CD4-positive, alpha-beta T cell treated with Interleukin-12 subunit alpha and Interleukin-12 subunit beta, for 1 hour (primary cell): ENCODE data around the gene TMEM87A.
"Not testable (repeated sequence)": the region's sequence is repeated elsewhere in the genome, so short reads cannot be mapped to it uniquely, and the experiment has no call there.

Experiments used
- DNase-seq: peaks from one replicate; pipeline ENCODE4 v3.0.0-alpha.2; 2020

The TMEM87A gene

DNA sequence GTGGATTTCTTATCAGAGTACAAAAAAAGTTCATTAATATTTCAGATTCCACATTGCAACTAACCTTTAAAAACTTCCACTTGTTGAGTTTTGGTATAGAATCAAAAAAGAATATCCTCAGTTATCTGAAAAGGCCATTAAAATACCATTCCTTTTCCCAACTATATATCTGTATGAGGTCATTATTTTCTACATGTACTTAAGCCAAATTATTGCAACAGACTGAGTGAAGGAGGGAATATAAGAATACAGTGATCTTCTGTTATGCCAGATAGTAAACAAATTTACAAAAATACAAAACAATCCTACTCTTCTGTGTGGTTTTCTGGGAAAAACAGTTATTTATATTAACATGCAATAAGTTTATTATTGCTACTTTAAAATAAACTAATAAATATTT, 5.9 kb downstream of the TMEM87A start:
- DNase-seq: no peak

DNA sequence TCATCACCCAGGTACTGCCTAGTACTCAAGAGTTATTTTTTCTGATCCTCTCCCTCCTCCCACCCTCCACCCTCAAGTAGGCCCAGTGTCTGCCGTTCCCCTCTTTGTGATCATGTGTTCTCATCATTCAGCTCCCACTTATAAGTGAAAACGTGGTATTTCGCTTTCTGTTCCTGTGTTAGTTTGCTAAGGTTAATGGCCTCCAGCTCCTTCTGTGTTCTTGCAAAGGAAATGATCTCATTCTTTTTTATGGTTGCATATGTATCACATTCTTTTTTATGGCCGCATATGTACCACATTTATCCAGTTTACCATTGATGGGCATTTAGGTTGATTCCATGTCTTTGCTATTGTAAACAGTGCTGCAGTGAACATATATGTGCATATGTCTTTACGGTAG, 8.4 kb downstream of the TMEM87A start:
- DNase-seq: no peak

- DNase-seq: no peak
Observed at GRCh38 chr15:42253300-42253699, 19.9 kb downstream of the TMEM87A start.

- DNase-seq: no peak
Observed at GRCh38 chr15:42240823-42241222, 32.4 kb downstream of the TMEM87A start.

GRCh38 chr15:42239528-42240182, 33.6 kb downstream of the TMEM87A start:
- DNase-seq: no peak

GRCh38 chr15:42233107-42233506, 40.1 kb downstream of the TMEM87A start:
- DNase-seq: no peak

- DNase-seq: no peak
Observed at GRCh38 chr15:42232606-42233005, 40.6 kb downstream of the TMEM87A start.

DNA sequence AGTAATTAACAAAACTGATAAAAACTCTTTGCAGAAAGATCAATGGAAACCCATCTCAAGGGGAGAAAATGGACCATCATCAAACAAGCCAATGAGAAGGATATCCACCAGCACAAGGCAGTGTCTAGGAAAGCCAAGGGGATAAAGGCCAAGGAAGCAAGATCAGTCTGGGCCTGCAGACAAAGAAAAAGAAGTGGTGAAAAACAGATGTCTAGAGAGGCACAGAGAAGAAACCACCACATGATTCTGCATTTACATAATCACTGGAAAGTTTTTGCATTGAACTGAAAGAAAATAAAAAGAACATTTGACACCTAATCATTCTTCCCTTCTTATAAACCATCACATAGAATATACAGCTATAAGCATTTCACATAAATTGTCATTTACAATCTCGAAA, 42.1 kb downstream of the TMEM87A start:
- no peak for DNase-seq

GRCh38 chr15:42228981-42229380, 44.3 kb downstream of the TMEM87A start:
- not testable (repeated sequence) for DNase-seq

- DNase-seq: no peak
Observed at GRCh38 chr15:42228036-42228435, 45.2 kb downstream of the TMEM87A start.

GRCh38 chr15:42226648-42227047, 46.6 kb downstream of the TMEM87A start:
- DNase-seq: no peak

- no peak for DNase-seq
Observed at GRCh38 chr15:42220216-42220615, 53.0 kb downstream of the TMEM87A start.

DNA sequence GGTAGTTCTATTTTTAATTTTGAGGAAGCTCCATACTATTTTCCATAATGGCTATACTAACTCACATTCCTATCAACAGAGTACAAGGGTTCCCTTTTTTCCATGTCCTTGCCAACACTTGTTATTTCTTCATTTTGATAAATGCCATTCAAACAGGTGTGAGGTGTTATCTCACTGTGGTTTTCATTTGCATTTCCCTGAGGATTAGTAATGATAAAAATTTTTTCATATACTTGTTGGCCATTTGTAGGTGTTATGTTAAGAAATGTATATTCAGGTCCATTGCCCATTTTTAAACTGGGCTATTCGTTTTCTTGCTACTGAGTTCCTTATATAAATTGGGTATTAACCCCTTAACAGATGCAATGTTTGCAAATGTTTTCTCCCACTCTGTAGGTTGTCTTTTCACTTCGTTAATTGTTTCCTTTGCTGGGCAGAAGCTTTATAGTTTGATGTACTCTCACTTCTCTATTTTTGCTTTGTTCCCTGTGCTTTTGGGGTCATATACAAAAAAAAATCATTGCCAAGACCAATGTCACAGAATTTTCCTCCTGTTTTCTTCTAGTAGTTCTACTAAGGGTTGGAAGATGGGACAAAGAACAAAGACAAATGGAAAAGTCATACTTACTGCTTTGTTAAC, 54.2 kb downstream of the TMEM87A start:
- DNase-seq: no peak

DNA sequence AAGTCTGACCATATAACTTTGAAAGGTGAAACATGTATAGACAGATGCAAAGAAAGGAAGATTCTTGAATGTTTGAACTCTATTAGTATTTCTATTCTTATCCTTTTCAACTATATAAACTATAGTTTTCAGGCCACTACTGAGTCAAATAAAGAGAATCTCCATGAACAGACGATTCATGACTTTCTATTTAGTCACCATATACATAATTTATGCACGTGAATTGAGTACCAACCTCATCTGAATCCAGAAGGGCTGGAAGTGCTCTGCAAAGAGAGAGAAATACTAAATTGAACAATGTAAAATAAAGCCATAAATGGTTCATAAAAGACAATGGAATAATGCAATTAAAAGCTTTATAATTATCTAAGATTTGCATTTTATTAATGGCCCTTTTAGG, 55.7 kb downstream of the TMEM87A start:
- DNase-seq: no peak

GRCh38 chr15:42215913-42216829, 57.1 kb downstream of the TMEM87A start:
- no peak for DNase-seq

GRCh38 chr15:42214600-42214999, 58.6 kb downstream of the TMEM87A start:
- no peak for DNase-seq

DNA sequence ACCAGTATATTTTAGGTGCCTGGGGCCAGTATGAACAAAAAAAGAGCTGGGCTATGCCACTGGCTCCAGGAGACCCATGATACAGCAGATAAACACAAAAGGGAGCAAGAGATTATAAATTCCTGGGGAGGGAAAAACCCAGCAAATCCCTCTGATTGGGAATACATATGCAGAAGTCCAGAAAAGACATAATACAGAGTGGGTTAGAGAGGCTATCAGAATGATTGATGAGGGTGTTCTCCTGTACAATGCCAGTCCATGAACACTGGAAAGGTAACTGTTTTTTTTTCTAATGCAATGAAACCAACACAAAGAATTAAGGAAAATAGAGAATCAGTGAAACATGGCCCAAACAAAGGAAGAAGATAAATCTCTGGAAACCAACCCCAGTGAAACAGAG, 59.7 kb downstream of the TMEM87A start:
- no peak for DNase-seq

- no peak for DNase-seq
Observed at GRCh38 chr15:42210696-42211095, 62.5 kb downstream of the TMEM87A start.

DNA sequence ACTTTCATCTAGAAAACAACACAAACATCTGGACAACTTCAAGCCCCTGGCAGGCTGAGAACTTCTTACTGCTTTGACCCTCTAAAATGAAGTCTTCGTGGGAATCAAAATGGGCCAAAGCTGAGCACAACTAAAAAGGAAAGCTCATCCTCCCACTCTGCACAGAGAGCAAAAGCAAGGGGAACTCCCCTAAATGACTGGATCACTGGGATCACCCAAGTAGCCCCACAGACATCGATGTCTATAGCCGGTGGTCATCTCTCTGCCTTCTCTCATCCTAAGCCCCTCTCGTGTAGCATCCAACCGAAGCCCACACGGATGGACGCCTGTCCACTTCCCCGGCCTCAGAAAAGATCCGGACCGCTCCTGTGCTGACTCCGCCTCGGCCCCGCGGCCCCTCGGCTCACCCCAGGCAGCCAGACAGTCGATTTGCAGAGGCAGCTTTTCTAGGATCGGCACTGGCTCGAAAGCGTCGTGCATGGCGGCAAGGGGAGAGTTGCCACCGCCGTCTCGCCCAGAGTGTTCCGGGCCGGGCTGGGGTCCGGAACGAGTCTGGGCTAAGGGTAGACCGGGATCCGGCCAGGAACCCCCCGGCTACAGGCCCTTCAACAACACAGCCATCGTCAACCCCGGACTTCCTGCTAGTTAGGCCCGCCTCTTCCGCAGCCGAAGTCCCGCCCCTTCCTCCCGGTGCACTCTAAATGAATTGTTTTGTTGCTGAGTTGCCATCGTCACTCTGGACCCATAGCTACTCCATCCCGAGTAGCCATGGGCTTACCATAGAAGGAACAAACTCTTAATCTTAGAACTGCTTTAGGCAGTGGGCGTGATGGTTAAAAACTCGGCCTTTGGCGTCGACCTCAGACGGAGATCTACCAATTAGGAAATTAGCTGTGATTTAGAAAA, 65.3 kb downstream of the TMEM87A start, which contains the start of gene VPS39:
Gene VPS39, minus strand, starts transcription at position 631 of the 906 bp plus-strand sequence. Its CDS starts 151 bp downstream, at position 480.
- peak; percentile 87 for DNase-seq

DNA sequence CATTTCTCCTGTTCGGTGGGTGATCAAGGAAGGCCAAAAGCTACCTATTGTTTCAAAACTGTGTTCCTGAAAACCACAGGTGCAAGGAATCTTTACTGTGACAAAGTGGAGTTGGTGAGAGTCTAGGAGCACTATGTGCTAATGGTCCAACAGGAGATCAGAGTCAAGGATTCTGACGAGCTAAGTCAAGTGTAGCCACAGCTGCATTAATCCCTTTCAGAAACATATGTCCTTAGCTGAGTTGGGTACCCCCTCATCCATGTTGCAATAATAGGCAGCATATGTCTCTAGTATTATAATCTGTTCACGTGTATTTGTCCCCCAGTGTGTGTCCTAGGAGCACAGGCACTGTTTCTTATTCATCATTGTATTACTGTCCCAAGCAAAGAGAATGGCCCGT, 66.8 kb downstream of the TMEM87A start:
- DNase-seq: no peak

DNA sequence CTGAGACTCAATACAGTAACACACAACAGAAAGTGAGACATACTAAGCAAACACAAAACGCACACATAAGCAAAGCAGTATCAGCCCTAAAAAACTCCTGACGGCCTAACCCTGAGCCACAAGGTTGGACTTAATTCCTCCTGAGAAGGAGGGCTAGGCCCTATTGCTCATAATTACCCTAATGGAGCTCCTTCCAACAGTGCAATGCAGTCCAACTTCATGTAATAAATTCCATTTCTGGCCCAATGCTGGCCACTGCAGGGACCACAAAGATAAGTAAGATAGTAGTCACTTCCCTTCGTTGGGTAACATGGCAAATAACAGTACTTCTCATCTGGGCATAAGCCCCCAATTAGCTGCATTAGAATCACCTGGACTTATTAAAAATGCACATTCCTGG, 69.3 kb downstream of the TMEM87A start:
- no peak for DNase-seq

- DNase-seq: no peak
Observed at GRCh38 chr15:42202653-42203052, 70.6 kb downstream of the TMEM87A start.

DNA sequence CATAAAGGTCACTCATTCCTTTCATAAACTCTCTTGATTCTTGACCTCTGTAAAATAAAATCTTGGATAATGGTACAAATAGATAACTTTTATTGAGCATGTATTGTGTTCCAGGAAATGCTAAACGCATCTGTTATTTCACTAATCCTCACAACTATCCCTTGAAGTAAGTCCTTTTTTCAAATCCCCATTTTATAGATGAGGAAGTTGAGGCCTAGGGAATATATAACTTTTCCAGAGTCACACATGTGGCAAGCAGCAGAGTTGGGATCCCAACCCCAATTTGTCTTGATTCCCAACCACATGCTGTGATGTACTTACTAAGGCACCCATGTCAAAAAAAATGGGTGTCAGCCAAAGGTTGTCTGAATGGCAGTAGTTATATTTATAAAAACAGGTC, 71.4 kb downstream of the TMEM87A start:
- no peak for DNase-seq
